ENCODE results near the gene RUFY4. TPM values are rescaled to one million over a fixed set of nuclear protein-coding genes. Genes with fewer than 3 reads are reported as not detected.

RUFY4 gene
- total RNA-seq, 2 experiments from 2014 or later: not detected

DNA sequence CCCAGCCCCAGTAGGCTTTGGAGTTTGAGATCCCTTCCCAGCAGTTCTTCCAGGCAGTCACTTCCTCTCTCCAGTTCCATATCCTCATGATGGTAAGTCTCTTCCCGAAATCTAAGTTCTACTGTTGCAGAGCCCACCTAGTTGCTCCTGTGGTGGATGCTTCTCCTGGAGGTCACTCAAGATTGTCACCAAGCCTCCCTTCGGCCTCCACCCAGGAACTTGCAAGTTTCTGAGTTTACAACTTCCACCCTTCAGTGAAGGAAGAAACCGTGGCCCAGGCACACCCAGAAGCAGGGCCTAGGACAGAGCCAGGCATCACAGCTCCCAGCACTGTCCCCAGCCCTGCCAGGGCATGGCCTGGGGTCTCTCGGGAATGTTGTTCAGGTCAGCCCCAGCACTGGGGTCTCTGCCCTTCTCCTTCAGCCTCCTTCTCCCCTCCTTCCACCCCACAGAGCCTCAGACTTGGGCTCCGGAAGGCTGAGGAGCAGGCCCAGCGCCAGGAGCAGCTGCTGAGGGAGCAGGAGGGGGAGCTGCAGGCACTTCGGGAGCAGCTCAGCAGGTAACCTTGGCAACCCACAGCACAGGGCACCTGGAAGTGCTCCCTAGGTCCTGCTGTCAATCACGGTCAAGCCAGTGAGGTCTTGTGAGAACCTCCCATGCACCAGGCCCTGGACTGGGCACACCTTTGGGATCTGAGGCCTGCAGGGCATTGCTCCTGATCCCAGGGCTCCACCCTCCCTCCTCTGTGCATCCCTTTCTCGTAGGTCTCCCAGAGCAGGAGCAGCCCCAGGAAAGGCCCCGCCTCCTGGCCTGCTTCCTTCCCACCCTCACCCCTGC, 7.1 kb downstream of the RUFY4 start:
- ChIA-PET POLR2A (no interaction called here), CTCF (ENCODE audit: unreplicated experiment) (no interaction called here)
- Histone ChIP-seq H3K9me2 (ENCODE audit: insufficient read depth, low read length) (no peaks in the 10 kb centered on the region), H3K27ac (ENCODE audit: low read depth, low read length, poor library complexity, severe bottlenecking) (no peak overlapping the region), H4K20me1 (ENCODE audit: insufficient read depth, low read length) (no peaks in the 10 kb centered on the region), H3K4me2 (ENCODE audit: low read length) (no peak overlapping the region), H3K4me3 (ENCODE audit: low read depth, low read length, poor library complexity, severe bottlenecking) (no peak overlapping the region), H3K9me3 (ENCODE audit: low read length) (no peaks in the 10 kb centered on the region), H3K36me3 (ENCODE audit: insufficient read depth, low read length) (no peaks in the 10 kb centered on the region), H2AFZ (ENCODE audit: low read length) (no peak overlapping the region), H3K4me1 (ENCODE audit: insufficient read depth, low read length, poor library complexity, severe bottlenecking) (peaks cover 7% of the 10 kb centered on the region), H3K79me2 (ENCODE audit: insufficient read depth, low read depth, low read length) (no peaks in the 10 kb centered on the region)
- no TSS peak for BruUV-seq (replicated peaks)
- DNase-seq (ENCODE audit: low spot score): no peak
- intact Hi-C loops (cut with micrococcal nuclease; ENCODE audit: unreplicated experiment): no loop called here
- TF ChIP-seq CTCF (conservative IDR thresholded peaks at IDR 0.05; ENCODE audit: low read length) (no peak), EZH2phosphoT487 (IDR thresholded peaks at IDR 0.05; ENCODE audit: borderline replicate concordance, low read depth, low read length) (no peak)

DNA sequence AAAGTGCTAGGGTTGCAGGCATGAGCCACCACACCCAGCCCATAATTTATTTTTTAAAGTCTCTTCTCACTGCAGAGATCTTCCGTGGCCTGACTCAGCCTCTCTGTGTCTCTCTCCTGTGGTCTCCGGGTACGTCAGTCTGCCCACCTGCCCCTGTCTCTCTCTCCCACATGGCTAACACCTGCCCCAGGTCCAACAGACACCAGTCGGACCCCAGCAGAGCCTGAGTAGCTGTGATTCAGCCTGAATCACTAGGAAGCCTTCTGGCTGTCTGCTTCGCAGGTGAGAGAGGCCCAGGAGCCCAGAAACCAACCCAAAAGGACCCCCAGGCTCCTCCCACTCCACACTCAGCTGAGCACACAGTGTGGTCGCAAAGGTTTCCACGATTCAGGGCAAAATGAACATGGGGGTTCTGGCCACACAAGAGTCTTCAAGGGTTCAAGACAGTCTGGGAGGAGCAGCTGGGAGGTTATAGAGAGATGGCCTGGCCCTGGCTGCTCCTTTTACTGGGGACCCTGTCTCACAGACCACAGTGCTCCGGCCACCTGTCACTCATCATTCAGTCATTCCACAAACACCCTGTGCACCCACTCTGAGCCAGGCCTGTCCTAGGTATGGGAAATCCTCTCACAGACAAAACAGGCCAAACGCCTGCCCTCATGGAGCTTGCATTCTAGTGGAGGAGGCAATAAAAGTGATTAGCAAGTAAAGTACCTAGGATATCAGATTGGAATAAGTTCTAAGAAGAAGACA, 8.6 kb downstream of the RUFY4 start:
- no peak overlapping the region for H3K4me2 ChIP-seq (ENCODE audit: low read length)
- no peaks in the 10 kb centered on the region for H4K20me1 ChIP-seq (ENCODE audit: insufficient read depth, low read length)
- H3K27ac ChIP-seq (ENCODE audit: low read depth, low read length, poor library complexity, severe bottlenecking): no peak overlapping the region
- H3K9me3 ChIP-seq (ENCODE audit: low read length): no peaks in the 10 kb centered on the region
- H3K4me1 ChIP-seq (ENCODE audit: insufficient read depth, low read length, poor library complexity, severe bottlenecking): peaks cover 14% of the 10 kb centered on the region
- DNase-seq (ENCODE audit: low spot score): no peak
- ChIA-PET POLR2A (interaction anchor here (0.6 kb wide), 1 partner anchor 353 kb away, joined by 3 read pairs; no protein-coding TSS in a partner anchor), CTCF (ENCODE audit: unreplicated experiment) (no interaction called here)
- no peaks in the 10 kb centered on the region for H3K79me2 ChIP-seq (ENCODE audit: insufficient read depth, low read depth, low read length)
- intact Hi-C loops (cut with micrococcal nuclease; ENCODE audit: unreplicated experiment): no loop called here
- H3K9me2 ChIP-seq (ENCODE audit: insufficient read depth, low read length): no peaks in the 10 kb centered on the region
- no TSS peak for BruUV-seq (replicated peaks)
- TF ChIP-seq EZH2phosphoT487 (IDR thresholded peaks at IDR 0.05; ENCODE audit: borderline replicate concordance, low read depth, low read length) (no peak), CTCF (conservative IDR thresholded peaks at IDR 0.05; ENCODE audit: low read length) (no peak)
- H3K4me3 ChIP-seq (ENCODE audit: low read depth, low read length, poor library complexity, severe bottlenecking): no peak overlapping the region
- H2AFZ ChIP-seq (ENCODE audit: low read length): no peak overlapping the region
- no peaks in the 10 kb centered on the region for H3K36me3 ChIP-seq (ENCODE audit: insufficient read depth, low read length)

Data from OCI-LY7 (cell line).